SK-N-MC (cell line): ENCODE data around the gene CAMK2G.

Source experiments
- DNase-seq: peaks from one replicate; pipeline ENCODE4 v3.0.0-alpha.2; 2011; ENCODE audit warnings: low read depth, low spot score
- H3K27ac ChIP-seq: fragments of 200-600 bp; sonication (generic); 2 replicates; pipeline ENCODE4 v1.5.1; 2016; ENCODE audit warnings: mixed run types
- H3K36me3 ChIP-seq: fragments of 200-600 bp; sonication (generic); 2 replicates; pipeline ENCODE4 v1.6.1; 2017; ENCODE audit warnings: antibody characterized with exemption, low read length, mixed read lengths; ENCODE audit not compliant: insufficient read depth
- H3K4me3 ChIP-seq: fragments of 200-600 bp; sonication (generic); 2 replicates; pipeline ENCODE4 v1.5.1; 2016
- H3K9ac ChIP-seq: fragments of 200-600 bp; sonication (generic); 2 replicates; pipeline ENCODE4 v1.8.0; 2017; ENCODE audit warnings: mixed run types, mixed read lengths; ENCODE audit not compliant: insufficient read length
- H3K9me3 ChIP-seq: fragments of 200-600 bp; sonication (generic); 2 replicates; pipeline ENCODE4 v1.6.1; 2017; ENCODE audit warnings: low read depth, mild to moderate bottlenecking, antibody characterized with exemption, low read length, moderate library complexity, mixed read lengths
- EZH2 ChIP-seq: fragments of 200-600 bp; sonication (generic); IDR thresholded peaks from one replicate; pipeline ENCODE4 v1.6.1; 2017; ENCODE audit warnings: antibody characterized with exemption
- FOXP2 ChIP-seq: optimal IDR thresholded peaks from 2 replicates; pipeline ENCODE3; 2011; ENCODE audit warnings: mild to moderate bottlenecking, moderate library complexity; ENCODE audit not compliant: insufficient read depth; ENCODE audit errors: extremely low read length, control extremely low read depth
- POLR2AphosphoS5 ChIP-seq: IDR thresholded peaks from 2 replicates; pipeline ENCODE4 v1.6.1; 2012; ENCODE audit warnings: mild to moderate bottlenecking, low read depth, low read length, borderline replicate concordance

CAMK2G gene

GRCh38 chr10:73878365-73878764 lies 4.0 kb upstream of the CAMK2G start:
- TF ChIP-seq EZH2 = no peak
- TF ChIP-seq POLR2AphosphoS5 = no peak
- no peak for TF ChIP-seq FOXP2
- no peaks in the 10 kb centered on the region for H3K36me3 ChIP-seq
- no peak overlapping the region for H3K4me3 ChIP-seq
- no peak overlapping the region for H3K27ac ChIP-seq
- DNase-seq = no peak
- no peaks in the 10 kb centered on the region for H3K9me3 ChIP-seq
- no peak overlapping the region for H3K9ac ChIP-seq

- no peak overlapping the region for H3K27ac ChIP-seq
- no peak for DNase-seq
- no peaks in the 10 kb centered on the region for H3K9me3 ChIP-seq
- no peak overlapping the region for H3K9ac ChIP-seq
- H3K36me3 ChIP-seq = no peaks in the 10 kb centered on the region
- no peak overlapping the region for H3K4me3 ChIP-seq
- TF ChIP-seq FOXP2 = no peak
- no peak for TF ChIP-seq POLR2AphosphoS5
- no peak for TF ChIP-seq EZH2
These were observed 3.3 kb upstream of the CAMK2G start for GRCh38 chr10:73877533-73878160.

GRCh38 chr10:73876971-73877370 lies 2.6 kb upstream of the CAMK2G start:
- Histone ChIP-seq H3K36me3 (no peaks in the 10 kb centered on the region), H3K4me3 (no peak overlapping the region), H3K9ac (no peak overlapping the region), H3K9me3 (no peaks in the 10 kb centered on the region), H3K27ac (no peak overlapping the region)
- no peak for DNase-seq
- TF ChIP-seq FOXP2 = no peak
- TF ChIP-seq EZH2 = no peak
- no peak for TF ChIP-seq POLR2AphosphoS5

GRCh38 chr10:73876566-73876965 lies 2.2 kb upstream of the CAMK2G start:
- Histone ChIP-seq H3K36me3 (no peaks in the 10 kb centered on the region), H3K9ac (no peak overlapping the region), H3K27ac (no peak overlapping the region), H3K4me3 (no peak overlapping the region), H3K9me3 (no peaks in the 10 kb centered on the region)
- TF ChIP-seq EZH2 (no peak), POLR2AphosphoS5 (no peak), FOXP2 (no peak)
- DNase-seq = no peak

- no peak overlapping the region for H3K9ac ChIP-seq
- H3K27ac ChIP-seq = no peak overlapping the region
These were observed 1.8 kb upstream of the CAMK2G start for GRCh38 chr10:73876157-73876556.

DNA sequence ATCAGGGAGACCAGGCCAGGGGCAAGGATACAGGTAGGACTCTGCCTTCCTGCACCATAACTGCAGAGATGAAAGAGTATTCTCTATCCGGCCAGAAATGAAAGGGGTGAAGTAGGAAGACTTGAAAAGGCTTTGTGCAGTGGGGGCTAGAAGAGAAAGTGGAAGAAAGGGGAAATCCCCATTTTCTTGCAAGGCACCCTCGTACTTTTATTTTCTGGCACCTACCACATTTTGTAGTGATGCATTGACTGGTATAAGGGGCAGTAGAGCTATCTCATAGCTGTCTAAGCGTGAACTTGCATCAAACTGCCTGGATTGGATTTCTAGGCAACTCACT lies 752 bp upstream of the CAMK2G start:
- Histone ChIP-seq H3K9ac (no peak overlapping the region), H3K27ac (no peak overlapping the region), H3K4me3 (peak overlapping the region; percentile 71), H3K9me3 (no peaks in the 10 kb centered on the region), H3K36me3 (no peaks in the 10 kb centered on the region)
- no peak for DNase-seq
- TF ChIP-seq EZH2 (no peak), FOXP2 (no peak), POLR2AphosphoS5 (no peak)

More at GRCh38 chr10:73876157-73876556, 1.8 kb upstream of the CAMK2G start:
- DNase-seq = no peak
- Histone ChIP-seq H3K36me3 (no peaks in the 10 kb centered on the region), H3K4me3 (no peak overlapping the region), H3K9me3 (no peaks in the 10 kb centered on the region)
- TF ChIP-seq FOXP2 = no peak

GRCh38 chr10:73873838-73874215 lies 528 bp downstream of the CAMK2G start:
- DNase-seq = no peak
- H3K9ac ChIP-seq = no peak overlapping the region

DNA sequence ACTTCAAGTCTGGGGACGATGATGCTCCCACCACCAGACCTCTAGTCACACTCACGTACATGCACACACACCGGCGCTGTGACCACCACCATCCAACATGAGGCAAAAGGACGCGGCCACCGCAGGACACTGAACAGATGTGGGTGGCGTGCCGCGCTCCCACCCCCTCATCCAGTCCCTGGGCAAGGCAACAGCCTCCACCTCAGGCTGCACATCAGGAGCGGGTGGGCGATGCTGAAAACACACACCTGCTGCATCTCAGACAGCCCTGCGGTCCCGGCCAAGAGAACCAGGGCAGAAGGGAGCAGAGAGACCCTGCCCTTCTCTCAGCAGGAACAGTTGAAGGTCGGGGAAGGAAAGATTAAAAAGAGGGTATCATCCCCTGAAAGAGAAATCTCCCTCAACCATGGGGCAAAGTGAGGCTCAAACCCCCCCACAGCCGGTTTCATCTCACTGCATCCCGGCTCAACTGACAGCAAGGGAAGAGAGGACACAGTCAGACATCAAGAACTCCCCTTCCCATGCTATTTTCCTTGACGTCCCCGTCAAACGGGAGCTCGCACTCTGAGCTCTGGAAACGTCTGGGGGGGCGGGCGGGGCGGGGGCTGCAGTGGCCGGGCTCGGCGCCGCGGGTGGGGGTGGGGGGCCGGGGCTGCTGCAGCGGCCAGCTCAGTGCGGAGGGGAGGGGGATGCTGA lies 1.1 kb downstream of the CAMK2G start:
- Histone ChIP-seq H3K4me3 (peak overlapping the region; percentile 38; the same call in 1 of the 2 replicates), H3K36me3 (no peaks in the 10 kb centered on the region), H3K9me3 (no peaks in the 10 kb centered on the region), H3K9ac (no peak overlapping the region), H3K27ac (no peak overlapping the region)
- TF ChIP-seq POLR2AphosphoS5 = no peak
- no peak for TF ChIP-seq EZH2
- no peak for DNase-seq

More at GRCh38 chr10:73873838-73874215, 528 bp downstream of the CAMK2G start:
- Histone ChIP-seq H3K27ac (no peak overlapping the region), H3K9me3 (no peaks in the 10 kb centered on the region), H3K4me3 (peak overlapping the region; percentile 76), H3K36me3 (no peaks in the 10 kb centered on the region)
- no peak for TF ChIP-seq POLR2AphosphoS5
- TF ChIP-seq EZH2 = no peak
- TF ChIP-seq FOXP2 = no peak
